ENCODE measurements around the gene SLC26A5.
"Not testable (repeated sequence)": the region's sequence is repeated elsewhere in the genome, so short reads cannot be mapped to it uniquely, and the experiment has no call there.

Gene SLC26A5

GRCh38 chr7:103405789-103406613 is 40.0 kb downstream of the SLC26A5 start:
- not testable (repeated sequence) for DNase-seq (ENCODE audit: low spot score)

GRCh38 chr7:103399687-103400086 is 46.3 kb downstream of the SLC26A5 start:
- not testable (repeated sequence) for DNase-seq (ENCODE audit: low spot score)

GRCh38 chr7:103398483-103399127 is 47.4 kb downstream of the SLC26A5 start:
- no peak for DNase-seq (ENCODE audit: low spot score)

- no peak for DNase-seq (ENCODE audit: low spot score)
Observed at GRCh38 chr7:103396471-103396870, 49.5 kb downstream of the SLC26A5 start.

GRCh38 chr7:103395071-103395470 is 50.9 kb downstream of the SLC26A5 start:
- no peak for DNase-seq (ENCODE audit: low spot score)

- DNase-seq (ENCODE audit: low spot score): no peak
Observed at GRCh38 chr7:103394566-103394965, 51.4 kb downstream of the SLC26A5 start.

GRCh38 chr7:103391976-103392375 is 54.0 kb downstream of the SLC26A5 start:
- no peak for DNase-seq (ENCODE audit: low spot score)

GRCh38 chr7:103391150-103391549 is 54.9 kb downstream of the SLC26A5 start:
- no peak for DNase-seq (ENCODE audit: low spot score)

- DNase-seq (ENCODE audit: low spot score): no peak
Observed at GRCh38 chr7:103389263-103389662, 56.7 kb downstream of the SLC26A5 start.

GRCh38 chr7:103388469-103389140 is 57.4 kb downstream of the SLC26A5 start:
- no peak for DNase-seq (ENCODE audit: low spot score)

GRCh38 chr7:103387242-103387641 is 58.8 kb downstream of the SLC26A5 start:
- no peak for DNase-seq (ENCODE audit: low spot score)

GRCh38 chr7:103382032-103382402 is 64.0 kb downstream of the SLC26A5 start:
- no peak for DNase-seq (ENCODE audit: low spot score)

- DNase-seq (ENCODE audit: low spot score): no peak
Observed at GRCh38 chr7:103381280-103382031, 64.6 kb downstream of the SLC26A5 start.

GRCh38 chr7:103380395-103381191 is 65.4 kb downstream of the SLC26A5 start:
- no peak for DNase-seq (ENCODE audit: low spot score)

GRCh38 chr7:103379270-103379975 is 66.6 kb downstream of the SLC26A5 start:
- DNase-seq (ENCODE audit: low spot score): no peak

GRCh38 chr7:103373866-103374643 is 72.0 kb downstream of the SLC26A5 start:
- no peak for DNase-seq (ENCODE audit: low spot score)

- DNase-seq (ENCODE audit: low spot score): no peak
Observed at GRCh38 chr7:103369432-103369831, 76.6 kb downstream of the SLC26A5 start.

- no peak for DNase-seq (ENCODE audit: low spot score)
Observed at GRCh38 chr7:103349805-103350204, 96.2 kb downstream of the SLC26A5 start.

- DNase-seq (ENCODE audit: low spot score): no peak
Observed at GRCh38 chr7:103348959-103349358, 97.0 kb downstream of the SLC26A5 start.

- no peak for DNase-seq (ENCODE audit: low spot score)
Observed at GRCh38 chr7:103348452-103348851, 97.6 kb downstream of the SLC26A5 start.
